ENCODE results near the gene DPF3. TPM values are rescaled to one million over a fixed set of nuclear protein-coding genes. Genes with fewer than 3 reads are reported as not detected.

Gene DPF3
- total RNA-seq, 5 donors from 2014 or later (not counting 1 experiment from before 2014, with no cell fraction given): 0.33 to 0.86 (median 0.54) TPM

GRCh38 chr14:72708708-72709475, 185.0 kb downstream of the DPF3 start:
- peaks cover 0 to 15% of the 10 kb centered on the region in 2 experiments for H3K27me3 ChIP-seq (replicated peaks in 1 of 2; ENCODE audit: control insufficient read depth in 2 of 2, extremely low read depth in 1 of 2, insufficient read depth in 2 of 2, low read length in 1 of 2)
- POLR2A ChIA-PET: no interaction called here
- CTCF ChIA-PET: no interaction called here
- DNase-seq: no peak
- no peak overlapping the region for H3K27ac ChIP-seq (ENCODE audit: low read length)
- no peak overlapping the region for H3K4me3 ChIP-seq (ENCODE audit: control insufficient read depth in 1 of 2, extremely low read depth in 1 of 2, low read length in 1 of 2)
- Mint-ChIP-seq H3K36me3 (no peaks in the 10 kb centered on the region), H3K9me3 (no peaks in the 10 kb centered on the region), H3K27ac (no peak overlapping the region), H3K4me3 (no peak overlapping the region), H3K4me1 (peaks cover 10 to 16% (median 11%) of the 10 kb centered on the region in 3 donors), H3K27me3 (peaks cover 2 to 3% of the 10 kb centered on the region in 2 donors)
- H3K36me3 ChIP-seq (ENCODE audit: control insufficient read depth in 2 of 2, extremely low read depth in 1 of 2, insufficient read depth in 1 of 2, low read length in 1 of 2): no peaks in the 10 kb centered on the region
- H3K4me1 ChIP-seq (ENCODE audit: control insufficient read depth in 1 of 2, extremely low read depth in 1 of 2, insufficient read depth in 2 of 2, low read length in 2 of 2): peaks cover 8 to 13% of the 10 kb centered on the region in 2 experiments
- no peak for ATAC-seq (replicated peaks in 1 of 4)
- no peaks in the 10 kb centered on the region for H3K9me3 ChIP-seq
- WGBS (ENCODE audit: insufficient coverage): 76% methylated on average over 7 of the region's 13 CpGs

GRCh38 chr14:72708222-72708621, 185.7 kb downstream of the DPF3 start:
- no peak for ATAC-seq (replicated peaks in 1 of 4)
- WGBS (ENCODE audit: insufficient coverage): 88% methylated on average over 8 of the region's 12 CpGs
- no peaks in the 10 kb centered on the region for H3K36me3 Mint-ChIP-seq

GRCh38 chr14:72706485-72706884, 187.4 kb downstream of the DPF3 start:
- WGBS (ENCODE audit: insufficient coverage): 10% methylated on average over 2 of the region's 2 CpGs
- CTCF ChIA-PET: no interaction called here
- Mint-ChIP-seq H3K9me3 (no peaks in the 10 kb centered on the region), H3K27me3 (peaks cover 2 to 3% of the 10 kb centered on the region in 2 donors), H3K4me1 (peaks cover 0 to 2% (median 0%) of the 10 kb centered on the region in 3 donors), H3K4me3 (no peak overlapping the region), H3K36me3 (no peaks in the 10 kb centered on the region), H3K27ac (no peak overlapping the region)
- POLR2A ChIA-PET: no interaction called here
- DNase-seq (no peak), ATAC-seq (replicated peaks in 1 of 4) (no peak)
- no peaks in the 10 kb centered on the region for H3K9me3 ChIP-seq
- no peak overlapping the region for H3K4me3 ChIP-seq (ENCODE audit: control insufficient read depth in 1 of 2, extremely low read depth in 1 of 2, low read length in 1 of 2)
- no peak overlapping the region for H3K27ac ChIP-seq (ENCODE audit: low read length)
- no peaks in the 10 kb centered on the region for H3K36me3 ChIP-seq (ENCODE audit: control insufficient read depth in 2 of 2, extremely low read depth in 1 of 2, insufficient read depth in 1 of 2, low read length in 1 of 2)
- H3K4me1 ChIP-seq (ENCODE audit: control insufficient read depth in 1 of 2, extremely low read depth in 1 of 2, insufficient read depth in 2 of 2, low read length in 2 of 2): no peaks in the 10 kb centered on the region
- peaks cover 0 to 11% of the 10 kb centered on the region in 2 experiments for H3K27me3 ChIP-seq (replicated peaks in 1 of 2; ENCODE audit: control insufficient read depth in 2 of 2, extremely low read depth in 1 of 2, insufficient read depth in 2 of 2, low read length in 1 of 2)

More at GRCh38 chr14:72708222-72708621, 185.7 kb downstream of the DPF3 start:
- peaks cover 4 to 11% (median 4%) of the 10 kb centered on the region in 3 donors for H3K4me1 Mint-ChIP-seq
- H3K27me3 Mint-ChIP-seq: peaks cover 2 to 3% of the 10 kb centered on the region in 2 donors
- peaks cover 0 to 15% of the 10 kb centered on the region in 2 experiments for H3K27me3 ChIP-seq (replicated peaks in 1 of 2; ENCODE audit: control insufficient read depth in 2 of 2, extremely low read depth in 1 of 2, insufficient read depth in 2 of 2, low read length in 1 of 2)
- H3K9me3 Mint-ChIP-seq: no peaks in the 10 kb centered on the region
- H3K4me1 ChIP-seq (ENCODE audit: control insufficient read depth in 1 of 2, extremely low read depth in 1 of 2, insufficient read depth in 2 of 2, low read length in 2 of 2): peaks cover 2 to 7% of the 10 kb centered on the region in 2 experiments
- no peak overlapping the region for H3K27ac ChIP-seq (ENCODE audit: low read length)
- H3K4me3 Mint-ChIP-seq: no peak overlapping the region
- H3K4me3 ChIP-seq (ENCODE audit: control insufficient read depth in 1 of 2, extremely low read depth in 1 of 2, low read length in 1 of 2): no peak overlapping the region
- H3K36me3 ChIP-seq (ENCODE audit: control insufficient read depth in 2 of 2, extremely low read depth in 1 of 2, insufficient read depth in 1 of 2, low read length in 1 of 2): no peaks in the 10 kb centered on the region
- H3K9me3 ChIP-seq: no peaks in the 10 kb centered on the region
- no peak for DNase-seq
- H3K27ac Mint-ChIP-seq: no peak overlapping the region
- ChIA-PET POLR2A (no interaction called here), CTCF (interaction anchor here in 1 of 2 donors (0.7 kb wide), 1 partner anchor 1370 kb away, joined by 3 read pairs; no protein-coding TSS in a partner anchor)

GRCh38 chr14:72704502-72704901, 189.4 kb downstream of the DPF3 start:
- Mint-ChIP-seq H3K4me1 (peaks cover 0 to 2% (median 0%) of the 10 kb centered on the region in 3 donors), H3K36me3 (no peaks in the 10 kb centered on the region), H3K27ac (no peak overlapping the region), H3K4me3 (no peak overlapping the region), H3K9me3 (no peaks in the 10 kb centered on the region), H3K27me3 (peaks cover 2 to 3% of the 10 kb centered on the region in 2 donors)
- WGBS (ENCODE audit: insufficient coverage): 76% methylated on average over 3 of the region's 3 CpGs
- H3K4me1 ChIP-seq (ENCODE audit: control insufficient read depth in 1 of 2, extremely low read depth in 1 of 2, insufficient read depth in 2 of 2, low read length in 2 of 2): no peaks in the 10 kb centered on the region
- H3K9me3 ChIP-seq: no peaks in the 10 kb centered on the region
- CTCF ChIA-PET: no interaction called here
- DNase-seq (no peak), ATAC-seq (replicated peaks in 1 of 4) (no peak)
- H3K4me3 ChIP-seq (ENCODE audit: control insufficient read depth in 1 of 2, extremely low read depth in 1 of 2, low read length in 1 of 2): no peak overlapping the region
- no peaks in the 10 kb centered on the region for H3K36me3 ChIP-seq (ENCODE audit: control insufficient read depth in 2 of 2, extremely low read depth in 1 of 2, insufficient read depth in 1 of 2, low read length in 1 of 2)
- H3K27ac ChIP-seq (ENCODE audit: low read length): no peak overlapping the region
- POLR2A ChIA-PET: no interaction called here
- peaks cover 0 to 13% of the 10 kb centered on the region in 2 experiments for H3K27me3 ChIP-seq (replicated peaks in 1 of 2; ENCODE audit: control insufficient read depth in 2 of 2, extremely low read depth in 1 of 2, insufficient read depth in 2 of 2, low read length in 1 of 2)

GRCh38 chr14:72701605-72702004, 192.3 kb downstream of the DPF3 start:
- H3K4me1 ChIP-seq (ENCODE audit: control insufficient read depth in 1 of 2, extremely low read depth in 1 of 2, insufficient read depth in 2 of 2, low read length in 2 of 2): no peaks in the 10 kb centered on the region
- DNase-seq (no peak), ATAC-seq (replicated peaks in 1 of 4) (no peak)
- H3K9me3 Mint-ChIP-seq: no peaks in the 10 kb centered on the region
- H3K36me3 Mint-ChIP-seq: no peaks in the 10 kb centered on the region
- no peaks in the 10 kb centered on the region for H3K9me3 ChIP-seq
- CTCF ChIA-PET: no interaction called here
- no peak overlapping the region for H3K27ac Mint-ChIP-seq
- H3K27me3 Mint-ChIP-seq: peaks cover 0 to 3% of the 10 kb centered on the region in 2 donors
- H3K36me3 ChIP-seq (ENCODE audit: control insufficient read depth in 2 of 2, extremely low read depth in 1 of 2, insufficient read depth in 1 of 2, low read length in 1 of 2): no peaks in the 10 kb centered on the region
- 87% methylated on average over 6 of the region's 7 CpGs for WGBS (ENCODE audit: insufficient coverage)
- POLR2A ChIA-PET: no interaction called here
- H3K4me3 Mint-ChIP-seq: no peak overlapping the region
- peaks cover 0 to 3% of the 10 kb centered on the region in 2 experiments for H3K27me3 ChIP-seq (replicated peaks in 1 of 2; ENCODE audit: control insufficient read depth in 2 of 2, extremely low read depth in 1 of 2, insufficient read depth in 2 of 2, low read length in 1 of 2)
- peaks cover 0 to 2% (median 0%) of the 10 kb centered on the region in 3 donors for H3K4me1 Mint-ChIP-seq
- H3K27ac ChIP-seq (ENCODE audit: low read length): no peak overlapping the region
- H3K4me3 ChIP-seq (ENCODE audit: control insufficient read depth in 1 of 2, extremely low read depth in 1 of 2, low read length in 1 of 2): no peak overlapping the region

GRCh38 chr14:72701237-72701565, 192.7 kb downstream of the DPF3 start:
- H3K36me3 Mint-ChIP-seq: no peaks in the 10 kb centered on the region
- WGBS (ENCODE audit: insufficient coverage): no CpG with 5 or more reads among the region's 7 CpGs
- ATAC-seq (replicated peaks in 1 of 4) (no peak), DNase-seq (no peak)
- peaks cover 0 to 3% of the 10 kb centered on the region in 2 donors for H3K27me3 Mint-ChIP-seq
- no peak overlapping the region for H3K4me3 Mint-ChIP-seq
- no peak overlapping the region for H3K27ac ChIP-seq (ENCODE audit: low read length)
- no peaks in the 10 kb centered on the region for H3K4me1 ChIP-seq (ENCODE audit: control insufficient read depth in 1 of 2, extremely low read depth in 1 of 2, insufficient read depth in 2 of 2, low read length in 2 of 2)
- no peak overlapping the region for H3K27ac Mint-ChIP-seq
- peaks cover 0 to under 1% (median 0%) of the 10 kb centered on the region in 3 donors for H3K4me1 Mint-ChIP-seq
- no peaks in the 10 kb centered on the region for H3K36me3 ChIP-seq (ENCODE audit: control insufficient read depth in 2 of 2, extremely low read depth in 1 of 2, insufficient read depth in 1 of 2, low read length in 1 of 2)
- no peak overlapping the region for H3K4me3 ChIP-seq (ENCODE audit: control insufficient read depth in 1 of 2, extremely low read depth in 1 of 2, low read length in 1 of 2)
- peaks cover 0 to 3% of the 10 kb centered on the region in 2 experiments for H3K27me3 ChIP-seq (replicated peaks in 1 of 2; ENCODE audit: control insufficient read depth in 2 of 2, extremely low read depth in 1 of 2, insufficient read depth in 2 of 2, low read length in 1 of 2)
- H3K9me3 Mint-ChIP-seq: no peaks in the 10 kb centered on the region
- POLR2A ChIA-PET: no interaction called here
- H3K9me3 ChIP-seq: no peaks in the 10 kb centered on the region
- CTCF ChIA-PET: no interaction called here

All from T-cell (primary cell).